Cardiac muscle cell (in vitro differentiated cells and primary cell): ENCODE results near the gene TRAPPC10. TPM values are rescaled to one million over a fixed set of nuclear protein-coding genes. Genes with fewer than 3 reads are reported as not detected.

Experiments used
- DNase-seq, 2 donors: peaks; one replicate each; pipeline versions ENCODE4 v3.0.0 to v3.0.0-alpha.2; 2010 to 2017; ENCODE audit warnings: low read depth in 1 of 2, low spot score in 1 of 2
- H3K27ac ChIP-seq: fragments of 200-600 bp; sonication (generic); 2 replicates; pipeline ENCODE4 v1.5.1; 2016
- H3K27me3 ChIP-seq: fragments of 200-600 bp; sonication (generic); 2 replicates; pipeline ENCODE4 v1.6.0; 2016; ENCODE audit warnings: control low read depth
- H3K36me3 ChIP-seq: fragments of 200-600 bp; sonication (generic); 2 replicates; pipeline ENCODE4 v1.5.1; 2016; ENCODE audit warnings: control low read depth
- H3K4me1 ChIP-seq: fragments of 200-600 bp; sonication (generic); 2 replicates; pipeline ENCODE4 v1.8.1; 2017; ENCODE audit warnings: low read depth, mild to moderate bottlenecking, mixed run types
- H3K4me3 ChIP-seq: fragments of 200-600 bp; sonication (generic); 2 replicates; pipeline ENCODE4 v1.5.1; 2016; ENCODE audit warnings: mild to moderate bottlenecking
- H3K9me3 ChIP-seq: fragments of 200-600 bp; sonication (generic); 2 replicates; pipeline ENCODE4 v1.5.1; 2017; ENCODE audit warnings: low read depth, mild to moderate bottlenecking, control low read depth
- polyA plus RNA-seq: library from polyadenylated mRNA; unstranded; fragments of >200 nt; fragmentation: Nextera tagmentation; extraction: Ambion mirVana; gene quantifications from 2 replicates; pipeline ENCODE4 v1.2.1, GENCODE V29; 2016
- total RNA-seq: library from RNA; depleted of rRNA; stranded (reverse); fragments of >200 nt; gene quantifications from 2 replicates; pipeline ENCODE4 v1.2.3, GENCODE V29; 2016
- TF ChIP-seq, protein P1 (sequence below): IDR thresholded peaks from 2 replicates; pipeline ENCODE4 v1.5.1; 2012; ENCODE audit warnings: low read depth, mild to moderate bottlenecking, low read length

TRAPPC10 gene
- total and polyA plus RNA-seq, 2 experiments from 2014 or later: 6.5 to 12.6 TPM

GRCh38 chr21:44029460-44030087 lies 17.5 kb downstream of the TRAPPC10 start:
- H3K36me3 ChIP-seq: no peaks in the 10 kb centered on the region

DNA sequence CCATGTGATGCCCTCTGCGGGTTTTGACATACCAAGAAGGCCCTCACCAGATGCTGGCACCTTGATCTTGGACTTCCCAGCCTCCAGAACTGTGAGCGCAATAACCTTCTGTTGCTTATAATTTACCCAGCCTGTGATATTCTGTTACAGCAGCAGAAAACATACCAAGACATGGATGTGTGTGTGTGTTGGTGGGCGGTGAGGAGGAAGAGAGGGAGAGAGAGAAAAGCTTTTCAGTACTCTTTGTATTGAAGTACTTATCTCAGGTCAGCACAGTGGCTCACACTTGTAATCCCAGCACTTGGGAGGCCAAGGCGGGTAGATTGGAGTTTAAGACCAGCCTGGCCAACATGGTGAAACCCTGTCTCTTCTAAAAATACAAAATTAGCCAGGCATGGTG lies 23.1 kb downstream of the TRAPPC10 start:
- Histone ChIP-seq H3K36me3 (peaks cover 8% of the 10 kb centered on the region), H3K9me3 (no peaks in the 10 kb centered on the region), H3K4me3 (no peak overlapping the region), H3K4me1 (no peaks in the 10 kb centered on the region), H3K27me3 (no peaks in the 10 kb centered on the region), H3K27ac (no peak overlapping the region)
- DNase-seq: no peak
- TF ChIP-seq, protein P1, sequence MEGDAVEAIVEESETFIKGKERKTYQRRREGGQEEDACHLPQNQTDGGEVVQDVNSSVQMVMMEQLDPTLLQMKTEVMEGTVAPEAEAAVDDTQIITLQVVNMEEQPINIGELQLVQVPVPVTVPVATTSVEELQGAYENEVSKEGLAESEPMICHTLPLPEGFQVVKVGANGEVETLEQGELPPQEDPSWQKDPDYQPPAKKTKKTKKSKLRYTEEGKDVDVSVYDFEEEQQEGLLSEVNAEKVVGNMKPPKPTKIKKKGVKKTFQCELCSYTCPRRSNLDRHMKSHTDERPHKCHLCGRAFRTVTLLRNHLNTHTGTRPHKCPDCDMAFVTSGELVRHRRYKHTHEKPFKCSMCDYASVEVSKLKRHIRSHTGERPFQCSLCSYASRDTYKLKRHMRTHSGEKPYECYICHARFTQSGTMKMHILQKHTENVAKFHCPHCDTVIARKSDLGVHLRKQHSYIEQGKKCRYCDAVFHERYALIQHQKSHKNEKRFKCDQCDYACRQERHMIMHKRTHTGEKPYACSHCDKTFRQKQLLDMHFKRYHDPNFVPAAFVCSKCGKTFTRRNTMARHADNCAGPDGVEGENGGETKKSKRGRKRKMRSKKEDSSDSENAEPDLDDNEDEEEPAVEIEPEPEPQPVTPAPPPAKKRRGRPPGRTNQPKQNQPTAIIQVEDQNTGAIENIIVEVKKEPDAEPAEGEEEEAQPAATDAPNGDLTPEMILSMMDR: no peak

More at GRCh38 chr21:44029460-44030087, 17.5 kb downstream of the TRAPPC10 start:
- Histone ChIP-seq H3K4me3 (no peak overlapping the region), H3K4me1 (peaks cover 10% of the 10 kb centered on the region), H3K9me3 (no peaks in the 10 kb centered on the region), H3K27ac (no peak overlapping the region), H3K27me3 (no peaks in the 10 kb centered on the region)
- DNase-seq: no peak
- TF ChIP-seq, protein P1: no peak

- H3K36me3 ChIP-seq: peaks cover 8% of the 10 kb centered on the region
- H3K4me1 ChIP-seq: no peaks in the 10 kb centered on the region
- DNase-seq: no peak
- no peaks in the 10 kb centered on the region for H3K9me3 ChIP-seq
- H3K27me3 ChIP-seq: no peaks in the 10 kb centered on the region
- H3K4me3 ChIP-seq: no peak overlapping the region
- peak overlapping the region; percentile 5 for H3K27ac ChIP-seq
- TF ChIP-seq, protein P1: no peak
These were observed 26.0 kb downstream of the TRAPPC10 start for GRCh38 chr21:44038063-44038462.

DNA sequence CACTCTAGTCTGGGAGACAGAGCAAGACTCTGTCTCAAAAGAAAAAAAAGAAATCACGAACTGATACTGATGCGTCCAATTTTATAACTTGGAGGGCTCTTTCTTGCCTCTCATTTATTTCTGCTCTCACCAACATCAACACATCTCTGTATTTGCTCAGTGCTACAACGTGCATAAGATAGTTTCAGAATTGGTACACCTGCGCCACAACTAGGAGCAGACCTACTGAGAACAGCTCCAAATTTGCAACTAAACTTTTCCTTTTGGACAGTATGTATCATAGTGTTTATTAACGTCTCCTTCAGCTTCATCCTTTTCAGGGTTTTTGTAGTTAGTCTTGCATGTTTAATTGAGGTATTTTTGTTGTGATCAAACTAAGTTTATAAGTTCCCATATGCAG lies 27.7 kb downstream of the TRAPPC10 start:
- TF ChIP-seq, protein P1: no peak
- Histone ChIP-seq H3K27me3 (no peaks in the 10 kb centered on the region), H3K36me3 (peaks cover 8% of the 10 kb centered on the region), H3K9me3 (no peaks in the 10 kb centered on the region), H3K27ac (no peak overlapping the region), H3K4me3 (no peak overlapping the region), H3K4me1 (no peaks in the 10 kb centered on the region)
- no peak for DNase-seq

- Histone ChIP-seq H3K27me3 (no peaks in the 10 kb centered on the region), H3K4me1 (no peaks in the 10 kb centered on the region), H3K27ac (peak overlapping the region; percentile 24), H3K36me3 (peaks cover 3% of the 10 kb centered on the region), H3K4me3 (no peak overlapping the region), H3K9me3 (no peaks in the 10 kb centered on the region)
- no peak for DNase-seq
- TF ChIP-seq, protein P1: no peak
These were observed 31.5 kb downstream of the TRAPPC10 start for GRCh38 chr21:44043613-44044012.
